ENCODE measurements around the gene RABGAP1. TPM values are rescaled to one million over a fixed set of nuclear protein-coding genes. Genes with fewer than 3 reads are reported as not detected.
A peak's percentile ranks its signal among the peaks of the same experiment; 100 is the strongest.

RABGAP1 gene
- total and polyA plus RNA-seq, 4 donors: 3.8 to 25.7 (median 10.5) TPM

- Histone ChIP-seq H3K9ac (ENCODE audit: low read depth in 1 of 2, low read length in 2 of 2) (no peak overlapping the region), H3K9me3 (ENCODE audit: control insufficient read depth in 4 of 4, low read length in 3 of 4) (no peaks in the 10 kb centered on the region), H3K27me3 (ENCODE audit: control insufficient read depth in 4 of 4, insufficient read depth in 4 of 4, low read length in 3 of 4) (no peaks in the 10 kb centered on the region), H3K4me1 (ENCODE audit: control insufficient read depth in 4 of 4, insufficient read depth in 4 of 4, low read length in 3 of 4) (no peaks in the 10 kb centered on the region), H3K36me3 (ENCODE audit: control insufficient read depth in 4 of 4, insufficient read depth in 3 of 4, low read depth in 1 of 4, low read length in 3 of 4) (peaks cover 0 to 28% (median 9%) of the 10 kb centered on the region in 4 donors), H3K4me3 (ENCODE audit: low read depth in 1 of 3, low read length in 3 of 3) (no peak overlapping the region), H3K27ac (ENCODE audit: low read depth in 1 of 2, low read length in 2 of 2) (no peak overlapping the region)
- TF ChIP-seq TAF1 (conservative IDR thresholded peaks at IDR 0.05): no peak
- no peak for TF ChIP-seq FOXA2 (IDR thresholded peaks at IDR 0.05)
- TF ChIP-seq HNF4G (IDR thresholded peaks at IDR 0.05): no peak
- TF ChIP-seq GABPA (IDR thresholded peaks at IDR 0.05 in 1 of 2, conservative IDR thresholded peaks at IDR 0.05 in 1 of 2): no peak
- TF ChIP-seq RAD21 (IDR thresholded peaks at IDR 0.05): no peak
- TF ChIP-seq, protein P1, sequence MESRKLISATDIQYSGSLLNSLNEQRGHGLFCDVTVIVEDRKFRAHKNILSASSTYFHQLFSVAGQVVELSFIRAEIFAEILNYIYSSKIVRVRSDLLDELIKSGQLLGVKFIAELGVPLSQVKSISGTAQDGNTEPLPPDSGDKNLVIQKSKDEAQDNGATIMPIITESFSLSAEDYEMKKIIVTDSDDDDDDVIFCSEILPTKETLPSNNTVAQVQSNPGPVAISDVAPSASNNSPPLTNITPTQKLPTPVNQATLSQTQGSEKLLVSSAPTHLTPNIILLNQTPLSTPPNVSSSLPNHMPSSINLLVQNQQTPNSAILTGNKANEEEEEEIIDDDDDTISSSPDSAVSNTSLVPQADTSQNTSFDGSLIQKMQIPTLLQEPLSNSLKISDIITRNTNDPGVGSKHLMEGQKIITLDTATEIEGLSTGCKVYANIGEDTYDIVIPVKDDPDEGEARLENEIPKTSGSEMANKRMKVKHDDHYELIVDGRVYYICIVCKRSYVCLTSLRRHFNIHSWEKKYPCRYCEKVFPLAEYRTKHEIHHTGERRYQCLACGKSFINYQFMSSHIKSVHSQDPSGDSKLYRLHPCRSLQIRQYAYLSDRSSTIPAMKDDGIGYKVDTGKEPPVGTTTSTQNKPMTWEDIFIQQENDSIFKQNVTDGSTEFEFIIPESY (IDR thresholded peaks at IDR 0.05): no peak
- no peak for TF ChIP-seq SP1 (IDR thresholded peaks at IDR 0.05)
- TF ChIP-seq, protein P2, sequence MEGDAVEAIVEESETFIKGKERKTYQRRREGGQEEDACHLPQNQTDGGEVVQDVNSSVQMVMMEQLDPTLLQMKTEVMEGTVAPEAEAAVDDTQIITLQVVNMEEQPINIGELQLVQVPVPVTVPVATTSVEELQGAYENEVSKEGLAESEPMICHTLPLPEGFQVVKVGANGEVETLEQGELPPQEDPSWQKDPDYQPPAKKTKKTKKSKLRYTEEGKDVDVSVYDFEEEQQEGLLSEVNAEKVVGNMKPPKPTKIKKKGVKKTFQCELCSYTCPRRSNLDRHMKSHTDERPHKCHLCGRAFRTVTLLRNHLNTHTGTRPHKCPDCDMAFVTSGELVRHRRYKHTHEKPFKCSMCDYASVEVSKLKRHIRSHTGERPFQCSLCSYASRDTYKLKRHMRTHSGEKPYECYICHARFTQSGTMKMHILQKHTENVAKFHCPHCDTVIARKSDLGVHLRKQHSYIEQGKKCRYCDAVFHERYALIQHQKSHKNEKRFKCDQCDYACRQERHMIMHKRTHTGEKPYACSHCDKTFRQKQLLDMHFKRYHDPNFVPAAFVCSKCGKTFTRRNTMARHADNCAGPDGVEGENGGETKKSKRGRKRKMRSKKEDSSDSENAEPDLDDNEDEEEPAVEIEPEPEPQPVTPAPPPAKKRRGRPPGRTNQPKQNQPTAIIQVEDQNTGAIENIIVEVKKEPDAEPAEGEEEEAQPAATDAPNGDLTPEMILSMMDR (IDR thresholded peaks at IDR 0.05; ENCODE audit: low read depth, low read length, missing input control): no peak
- 85% methylated on average over 3 of the region's 3 CpGs for WGBS
- no peak for DNase-seq (ENCODE audit: low spot score)
Measured at GRCh38 chr9:123080444-123080843, 139.6 kb downstream of the RABGAP1 start.

DNA sequence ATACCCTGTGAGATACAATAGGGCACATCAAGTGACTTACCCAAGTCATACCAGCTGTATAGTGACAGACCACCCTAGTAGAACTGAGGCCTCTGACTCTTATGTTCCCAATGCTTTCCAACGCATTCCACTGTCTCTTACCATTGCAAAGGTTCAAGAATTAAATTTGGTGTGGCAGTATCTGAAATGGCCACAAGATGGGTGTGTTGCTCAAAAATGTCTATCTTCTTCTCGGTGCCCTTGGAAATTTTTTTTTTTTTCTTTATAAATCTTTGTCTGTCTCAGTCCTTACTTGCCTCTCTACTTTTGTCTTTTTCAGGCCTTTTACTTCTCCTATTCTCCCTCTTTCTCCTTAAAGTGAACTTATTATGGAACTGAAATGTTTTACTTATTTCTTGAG, 141.0 kb downstream of the RABGAP1 start:
- Histone ChIP-seq H3K27ac (ENCODE audit: low read depth in 1 of 2, low read length in 2 of 2) (no peak overlapping the region), H3K36me3 (ENCODE audit: control insufficient read depth in 4 of 4, insufficient read depth in 3 of 4, low read depth in 1 of 4, low read length in 3 of 4) (peaks cover 0 to 22% (median 9%) of the 10 kb centered on the region in 4 donors), H3K9me3 (ENCODE audit: control insufficient read depth in 4 of 4, low read length in 3 of 4) (no peaks in the 10 kb centered on the region), H3K27me3 (ENCODE audit: control insufficient read depth in 4 of 4, insufficient read depth in 4 of 4, low read length in 3 of 4) (no peaks in the 10 kb centered on the region), H3K4me3 (ENCODE audit: low read depth in 1 of 3, low read length in 3 of 3) (no peak overlapping the region), H3K4me1 (ENCODE audit: control insufficient read depth in 4 of 4, insufficient read depth in 4 of 4, low read length in 3 of 4) (no peaks in the 10 kb centered on the region), H3K9ac (ENCODE audit: low read depth in 1 of 2, low read length in 2 of 2) (no peak overlapping the region)
- TF ChIP-seq HNF4A (conservative IDR thresholded peaks at IDR 0.05): peak in 1 of 2 donors; percentile 7
- no peak for TF ChIP-seq JUND (IDR thresholded peaks at IDR 0.05)
- TF ChIP-seq, protein P3, sequence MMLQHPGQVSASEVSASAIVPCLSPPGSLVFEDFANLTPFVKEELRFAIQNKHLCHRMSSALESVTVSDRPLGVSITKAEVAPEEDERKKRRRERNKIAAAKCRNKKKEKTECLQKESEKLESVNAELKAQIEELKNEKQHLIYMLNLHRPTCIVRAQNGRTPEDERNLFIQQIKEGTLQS (IDR thresholded peaks at IDR 0.05): no peak
- peak; percentile 85 to 86 for TF ChIP-seq RAD21 (IDR thresholded peaks at IDR 0.05)
- TF ChIP-seq FOXA1 (IDR thresholded peaks at IDR 0.05): no peak
- TF ChIP-seq, protein P2 (IDR thresholded peaks at IDR 0.05; ENCODE audit: low read depth, low read length, missing input control): peak; percentile 81
- WGBS: 26% methylated on average over 2 of the region's 2 CpGs
- no peak for DNase-seq (ENCODE audit: low spot score)
